Epithelial cell of alveolus of lung (primary cell): ENCODE measurements around the gene MYO5A. TPM values are rescaled to one million over a fixed set of nuclear protein-coding genes. Genes with fewer than 3 reads are reported as not detected.

ENCODE experiments used
- total RNA-seq: library from RNA; depleted of rRNA; stranded (reverse); fragments of >200 nt; gene quantifications from 2 replicates; pipeline ENCODE4 v1.2.1, GENCODE V29; 2015

MYO5A gene
- 8.3 and 19.0 TPM in 2 replicates for total RNA-seq

GRCh38 chr15:52528564-52529340 is at the start of gene MYO5A:
TSS of gene MYO5A (minus strand) at chr15:52528880. CDS start at chr15:52528806, 74 bp downstream.

GRCh38 chr15:52568601-52569585 is 40.2 kb upstream of the MYO5A start, which contains the start of gene ARPP19:
TSS of gene ARPP19 (minus strand) at chr15:52569030. CDS start at chr15:52568892, 138 bp downstream.

GRCh38 chr15:52295421-52296001 is 233.2 kb downstream of the MYO5A start, which contains the start of gene MYO5C:
TSS of gene MYO5C (minus strand) at chr15:52295804. CDS start at chr15:52295636, 168 bp downstream.

Other genes starting within 250 kb of the MYO5A start
- 0.26 TPM in 1 of 2 replicates, not detected in the other for gene MYO5C, start 233.1 kb downstream of the MYO5A start, total RNA-seq
- gene ARPP19, start 40.1 kb upstream of the MYO5A start, total RNA-seq, result 83.3 and 94.1 TPM in 2 replicates
- gene ATOSA, start 150.5 kb upstream of the MYO5A start, total RNA-seq, result 10.3 and 17.5 TPM in 2 replicates